Measurements from ENCODE around the gene NID1. TPM values are rescaled to one million over a fixed set of nuclear protein-coding genes. Genes with fewer than 3 reads are reported as not detected.

Gene NID1
- total RNA-seq, 4 donors from 2014 or later: 180 to 391 (median 250) TPM

GRCh38 chr1:236079703-236080102 lies 14.8 kb upstream of the NID1 start:
- TF ChIP-seq CTCF (IDR thresholded peaks at IDR 0.05; ENCODE audit: low read depth): no peak

- no peak for TF ChIP-seq CTCF (IDR thresholded peaks at IDR 0.05; ENCODE audit: low read depth)
These were observed 14.1 kb upstream of the NID1 start for GRCh38 chr1:236078993-236079392.

- TF ChIP-seq CTCF (IDR thresholded peaks at IDR 0.05; ENCODE audit: low read depth): no peak
These were observed 11.0 kb upstream of the NID1 start for GRCh38 chr1:236075848-236076247.

- TF ChIP-seq CTCF (IDR thresholded peaks at IDR 0.05; ENCODE audit: low read depth): no peak
These were observed 8.5 kb upstream of the NID1 start for GRCh38 chr1:236073307-236073897.

GRCh38 chr1:236072001-236072400 lies 7.1 kb upstream of the NID1 start:
- TF ChIP-seq CTCF (IDR thresholded peaks at IDR 0.05; ENCODE audit: low read depth): no peak

- TF ChIP-seq CTCF (IDR thresholded peaks at IDR 0.05; ENCODE audit: low read depth): no peak
These were observed 5.9 kb upstream of the NID1 start for GRCh38 chr1:236070753-236071152.

- no peak for TF ChIP-seq CTCF (IDR thresholded peaks at IDR 0.05; ENCODE audit: low read depth)
These were observed 4.9 kb upstream of the NID1 start for GRCh38 chr1:236069796-236070195.

Measured in subcutaneous adipose tissue (tissue), 4 donors.